GM12874 (cell line): Measurements from ENCODE around the gene TIAM2.

Experiments used
- TF ChIP-seq, protein P1 (sequence below): IDR thresholded peaks from 2 replicates; pipeline ENCODE4 v1.5.1; 2011; ENCODE audit warnings: low read depth, mild to moderate bottlenecking, control low read depth, low read length, moderate library complexity; ENCODE audit not compliant: insufficient read depth

Gene TIAM2

DNA sequence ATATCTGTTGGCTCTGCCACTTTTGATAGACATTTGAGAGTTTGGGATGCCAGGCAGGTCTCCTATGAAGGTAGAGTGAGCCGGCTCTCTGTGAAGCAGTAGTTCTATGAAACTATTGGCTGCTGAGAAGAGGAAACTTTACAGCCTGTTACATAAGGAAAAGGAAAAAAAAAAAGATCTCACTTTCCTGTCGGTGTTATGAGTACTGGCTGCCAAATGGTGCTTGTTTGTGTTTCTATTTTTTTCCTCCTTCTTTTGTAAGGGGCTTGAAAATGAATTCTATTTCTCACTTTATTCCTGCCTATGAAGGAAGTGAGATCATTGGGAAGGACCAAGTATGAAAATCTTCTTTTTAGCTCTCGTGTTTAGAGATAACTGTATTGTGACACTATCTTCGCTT is 195.6 kb downstream of the TIAM2 start:
- TF ChIP-seq, protein P1, sequence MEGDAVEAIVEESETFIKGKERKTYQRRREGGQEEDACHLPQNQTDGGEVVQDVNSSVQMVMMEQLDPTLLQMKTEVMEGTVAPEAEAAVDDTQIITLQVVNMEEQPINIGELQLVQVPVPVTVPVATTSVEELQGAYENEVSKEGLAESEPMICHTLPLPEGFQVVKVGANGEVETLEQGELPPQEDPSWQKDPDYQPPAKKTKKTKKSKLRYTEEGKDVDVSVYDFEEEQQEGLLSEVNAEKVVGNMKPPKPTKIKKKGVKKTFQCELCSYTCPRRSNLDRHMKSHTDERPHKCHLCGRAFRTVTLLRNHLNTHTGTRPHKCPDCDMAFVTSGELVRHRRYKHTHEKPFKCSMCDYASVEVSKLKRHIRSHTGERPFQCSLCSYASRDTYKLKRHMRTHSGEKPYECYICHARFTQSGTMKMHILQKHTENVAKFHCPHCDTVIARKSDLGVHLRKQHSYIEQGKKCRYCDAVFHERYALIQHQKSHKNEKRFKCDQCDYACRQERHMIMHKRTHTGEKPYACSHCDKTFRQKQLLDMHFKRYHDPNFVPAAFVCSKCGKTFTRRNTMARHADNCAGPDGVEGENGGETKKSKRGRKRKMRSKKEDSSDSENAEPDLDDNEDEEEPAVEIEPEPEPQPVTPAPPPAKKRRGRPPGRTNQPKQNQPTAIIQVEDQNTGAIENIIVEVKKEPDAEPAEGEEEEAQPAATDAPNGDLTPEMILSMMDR, result no peak

DNA sequence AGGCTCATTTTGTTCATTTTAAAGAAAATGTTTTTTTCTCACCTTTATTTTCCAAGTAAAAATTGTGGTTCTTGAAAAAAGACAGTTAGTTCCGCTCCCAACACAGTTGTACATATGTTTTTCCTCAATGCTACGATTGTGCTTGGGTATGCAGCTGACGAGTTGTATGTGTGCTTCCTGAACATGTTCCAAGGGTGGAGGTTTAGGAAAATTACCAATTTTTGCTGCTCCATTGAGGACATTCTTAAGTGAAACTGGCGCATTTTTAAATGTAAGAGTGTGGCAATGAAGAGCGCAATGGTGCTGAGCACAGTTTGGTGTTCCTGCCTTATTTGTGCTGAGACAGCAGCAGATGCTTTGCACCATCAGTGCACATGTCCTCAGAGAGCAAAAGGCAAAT is 198.4 kb downstream of the TIAM2 start:
- TF ChIP-seq, protein P1, result no peak

DNA sequence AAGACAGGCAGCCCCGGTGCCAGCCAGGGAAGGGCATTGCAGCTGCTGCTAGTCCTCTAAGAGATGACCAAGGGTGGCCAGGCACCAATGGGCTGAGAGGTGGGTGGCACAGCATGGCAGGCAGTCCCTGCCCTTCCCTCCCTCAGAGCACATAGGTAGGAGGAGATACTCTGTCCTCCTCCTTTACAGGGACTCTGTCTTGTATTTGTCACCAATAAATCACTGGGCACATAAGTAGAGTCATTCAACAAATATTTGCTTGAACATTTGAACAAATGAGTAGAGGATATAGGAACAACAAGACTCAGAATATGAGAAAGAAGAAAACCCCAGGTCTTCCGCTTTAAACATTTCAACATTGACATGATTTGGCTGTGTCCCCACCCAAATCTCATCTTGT is 199.3 kb downstream of the TIAM2 start:
- TF ChIP-seq, protein P1, result no peak

DNA sequence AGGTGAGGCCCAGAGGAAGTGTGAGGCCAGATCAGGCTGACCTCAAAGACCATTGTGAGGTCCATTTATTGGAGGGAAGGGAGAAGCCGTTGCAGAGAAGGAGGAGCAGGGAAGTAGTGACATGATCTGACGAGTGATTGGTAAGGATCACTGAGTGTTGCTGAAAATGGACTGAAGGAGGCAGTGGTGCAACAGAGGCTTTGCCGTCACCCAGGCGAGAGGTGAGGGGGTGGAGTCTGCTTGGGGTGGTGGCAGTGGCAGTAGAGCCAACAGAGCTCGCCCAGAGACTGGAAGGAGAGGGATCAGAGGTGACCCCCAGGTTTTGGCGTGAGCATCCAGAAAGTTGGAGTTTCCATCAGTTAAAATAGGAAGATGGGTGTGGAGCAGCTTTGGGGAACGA is 200.8 kb downstream of the TIAM2 start:
- TF ChIP-seq, protein P1, result no peak

DNA sequence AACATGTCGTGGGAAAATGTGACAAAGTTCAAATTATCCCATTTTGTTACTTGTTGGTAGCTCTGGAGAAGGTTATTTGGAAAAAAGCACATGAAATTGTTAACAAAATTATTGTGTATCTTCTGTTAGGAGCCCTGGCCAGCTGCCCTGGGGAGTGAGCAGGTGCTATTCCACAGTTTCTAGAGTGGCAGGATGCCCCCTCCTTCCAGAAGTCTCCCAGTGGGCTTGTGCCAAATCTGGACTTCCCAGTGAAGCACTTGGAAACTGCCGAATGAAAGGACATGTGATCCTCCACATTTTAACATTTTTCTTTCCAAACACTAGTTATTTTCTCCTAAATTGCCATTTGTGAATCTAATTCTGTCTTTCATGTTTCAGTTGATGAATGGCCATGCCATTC is 201.8 kb downstream of the TIAM2 start:
- TF ChIP-seq, protein P1, result no peak

DNA sequence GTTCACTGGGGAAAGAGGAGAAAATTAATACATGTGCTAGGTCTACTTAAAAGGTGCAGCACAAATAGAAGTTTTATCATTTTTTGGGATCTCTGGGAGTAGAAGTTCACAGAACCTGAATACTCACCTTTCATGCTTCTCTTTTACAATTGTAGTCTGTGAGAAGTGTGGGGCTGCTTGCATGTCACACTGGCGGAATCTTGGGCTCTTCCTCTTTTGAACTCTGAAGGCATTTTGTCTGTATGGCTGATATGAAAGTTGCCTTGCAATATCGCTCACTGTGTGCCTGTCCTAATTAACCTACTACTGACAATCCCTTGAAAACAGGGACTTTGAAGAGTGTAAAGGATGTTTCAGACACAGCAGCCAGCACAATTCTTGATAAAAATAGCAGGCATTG is 202.8 kb downstream of the TIAM2 start:
- TF ChIP-seq, protein P1, result no peak

DNA sequence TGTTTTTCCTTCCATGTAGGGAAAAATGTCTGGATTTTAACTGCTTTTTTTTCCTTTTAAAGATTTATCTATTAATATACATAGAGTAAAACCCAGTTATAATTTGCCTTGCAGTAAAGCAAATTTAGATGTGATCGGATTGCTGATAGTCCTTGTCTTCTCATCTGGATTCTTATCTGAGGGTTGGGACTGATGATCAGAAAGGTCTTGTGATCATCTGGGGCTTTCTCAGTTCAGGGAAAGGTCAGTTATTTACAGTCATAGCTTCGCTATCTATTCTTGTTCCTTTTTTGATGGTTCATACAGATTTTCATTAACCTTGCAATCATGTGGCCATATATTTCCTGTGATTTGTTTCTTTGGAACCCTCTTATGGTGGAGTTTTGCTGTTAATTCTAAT is 204.9 kb downstream of the TIAM2 start:
- TF ChIP-seq, protein P1, result no peak

DNA sequence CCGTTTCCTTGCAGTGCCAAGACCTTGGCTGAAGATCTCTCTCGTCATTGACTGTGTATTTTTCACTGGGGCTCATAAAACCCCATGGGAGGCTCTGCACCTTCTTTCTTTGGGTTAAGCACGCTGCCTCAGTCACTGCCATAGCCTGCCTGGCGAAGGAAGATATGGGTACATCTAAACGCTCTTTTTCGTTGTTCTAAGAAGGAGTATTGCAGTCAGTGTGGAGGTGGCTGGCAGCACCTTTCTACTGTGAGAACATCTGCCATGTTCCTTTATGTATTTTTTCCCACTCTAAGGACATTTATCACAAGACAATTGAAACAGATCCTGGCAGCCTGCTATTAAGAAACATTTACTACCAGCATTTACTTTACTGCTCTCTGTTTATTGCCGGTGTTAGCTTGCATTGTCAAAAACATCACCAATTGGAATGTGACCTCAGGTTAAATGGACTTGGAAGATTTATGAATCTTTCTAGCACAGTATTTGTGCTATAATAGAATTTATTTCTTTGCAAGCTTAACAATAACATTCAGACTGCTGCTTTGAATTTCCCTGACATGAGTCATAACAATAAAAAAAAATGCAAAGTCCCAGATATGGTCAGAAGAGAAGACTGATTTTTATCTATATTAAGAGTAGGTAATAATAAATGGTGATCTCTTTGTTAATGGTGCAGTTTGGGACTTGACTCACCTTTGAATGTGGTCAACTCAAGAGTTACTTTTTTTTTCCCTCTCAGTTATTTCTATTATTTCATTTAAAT is 206.5 kb downstream of the TIAM2 start:
- TF ChIP-seq, protein P1, result no peak
